ENCODE measurements around the gene ILKAP. TPM values are rescaled to one million over a fixed set of nuclear protein-coding genes. Genes with fewer than 3 reads are reported as not detected.

The ILKAP gene
- total RNA-seq (10 to 100 TPM; 20.4 to 59.4 (median 33.6) TPM), polyA plus RNA-seq (10 to 100 TPM; 37.1 to 55.1 (median 38.5) TPM)
- long read RNA-seq, donor 1, transcript ILKAP-201 (12 exons, 1,490 nt), result major isoform, 5 of 6 reads
- long read RNA-seq, donor 1, partial matches to known transcripts, result 0 of 6 reads
- long read RNA-seq, donor 1, other reads (novel, unspliced or antisense), result 0 of 6 reads
- long read RNA-seq, donor 2, transcript ILKAP-201 (12 exons, 1,490 nt), result major isoform, 7 of 7 reads
- long read RNA-seq, donor 2, partial matches to known transcripts, result 0 of 7 reads
- long read RNA-seq, donor 2, other reads (novel, unspliced or antisense), result 0 of 7 reads
- long read RNA-seq, donor 3, transcript ILKAP-201 (12 exons, 1,490 nt), result major isoform, 5 of 6 reads
- long read RNA-seq, donor 3, partial matches to known transcripts, result 0 of 6 reads
- long read RNA-seq, donor 3, other reads (novel, unspliced or antisense), result 0 of 6 reads
- long read RNA-seq, donor 4, partial matches to known transcripts, result 0 of 2 reads
- long read RNA-seq, donor 4, other reads (novel, unspliced or antisense), result 0 of 2 reads
- long read RNA-seq, donor 5, transcript ILKAP-201 (12 exons, 1,490 nt), result major isoform, 12 of 18 reads
- long read RNA-seq, donor 5, partial matches to known transcripts, result 0 of 18 reads
- long read RNA-seq, donor 5, other reads (novel, unspliced or antisense), result 0 of 18 reads
- long read RNA-seq, donor 6, result 0 reads
- long read RNA-seq, donor 7, transcript ILKAP-201 (12 exons, 1,490 nt), result major isoform, 6 of 13 reads
- long read RNA-seq, donor 7, partial matches to known transcripts, result 5 of 13 reads
- long read RNA-seq, donor 7, other reads (novel, unspliced or antisense), result 0 of 13 reads
- long read RNA-seq, donor 8, partial matches to known transcripts, result 0 of 3 reads
- long read RNA-seq, donor 8, other reads (novel, unspliced or antisense), result 0 of 3 reads
- long read RNA-seq, donor 9, partial matches to known transcripts, result 0 of 2 reads
- long read RNA-seq, donor 9, other reads (novel, unspliced or antisense), result 0 of 2 reads
- long read RNA-seq, donor 10, partial matches to known transcripts, result 0 of 3 reads
- long read RNA-seq, donor 10, other reads (novel, unspliced or antisense), result 0 of 3 reads

- Histone ChIP-seq H3K4me3 (peak within 1 kb of the TSS; percentile 62 to 89 (median 76)), H3K4me1 (peaks cover 19 to 48% (median 37%) of the 10 kb centered on the region in 4 donors), H3K36me3 (no peaks in the 10 kb centered on the region), H3K27ac (peak within 1 kb of the TSS; percentile 81 to 99 (median 94)), H3K27me3 (no peaks in the 10 kb centered on the region), H3K9me3 (no peaks in the 10 kb centered on the region)
- whole genome bisulfite sequencing, 5 donors, result 0% methylated on average over 5 to 126 of the region's 126 CpGs
- TF ChIP-seq POLR2AphosphoS5 (IDR thresholded peaks at IDR 0.05) (peak in 2 of 3 donors; percentile 45 to 88), POLR2A (IDR thresholded peaks at IDR 0.05) (no peak), CTCF (IDR thresholded peaks at IDR 0.05) (no peak), EP300 (IDR thresholded peaks at IDR 0.05) (no peak)
- peak; percentile 93 to 96 for DNase-seq
- intact Hi-C loops (cut with DNase I; ENCODE audit: low total_unique reads), result no loop called here
Measured at GRCh38 chr2:238203094-238203972, at the start of gene ILKAP. Gene ILKAP, minus strand, starts transcription at chr2:238203695. Its CDS starts 142 bp downstream, at chr2:238203553.

GRCh38 chr2:238252766-238253630, 49.5 kb upstream of the ILKAP start:
- no peaks in the 10 kb centered on the region for H3K27me3 ChIP-seq
- intact Hi-C loops (cut with DNase I; ENCODE audit: low total_unique reads), result no loop called here
- 93 to 96% (median 95%) methylated on average over 35 of the region's 35 CpGs for WGBS, 5 donors
- no peak overlapping the region for H3K4me3 ChIP-seq
- no peak overlapping the region for H3K27ac ChIP-seq
- no peaks in the 10 kb centered on the region for H3K9me3 ChIP-seq
- DNase-seq, result no peak
- peaks cover 0 to 10% (median 0%) of the 10 kb centered on the region in 4 donors for H3K4me1 ChIP-seq
- TF ChIP-seq EP300 (IDR thresholded peaks at IDR 0.05) (no peak), POLR2A (IDR thresholded peaks at IDR 0.05) (no peak), CTCF (IDR thresholded peaks at IDR 0.05) (no peak), POLR2AphosphoS5 (IDR thresholded peaks at IDR 0.05) (no peak)
- H3K36me3 ChIP-seq, result peaks cover 71 to 100% (median 98%) of the 10 kb centered on the region in 4 donors

GRCh38 chr2:238251986-238252385, 48.5 kb upstream of the ILKAP start:
- WGBS, 5 donors, result 87 to 94% (median 90%) methylated on average over 8 to 11 of the region's 11 CpGs
- peaks cover 0 to 15% (median 2%) of the 10 kb centered on the region in 4 donors for H3K4me1 ChIP-seq
- no peak overlapping the region for H3K4me3 ChIP-seq
- H3K36me3 ChIP-seq, result peaks cover 62 to 100% (median 98%) of the 10 kb centered on the region in 4 donors
- no peak overlapping the region for H3K27ac ChIP-seq
- no peak for TF ChIP-seq CTCF (IDR thresholded peaks at IDR 0.05)
- TF ChIP-seq POLR2A (IDR thresholded peaks at IDR 0.05), result no peak
- TF ChIP-seq POLR2AphosphoS5 (IDR thresholded peaks at IDR 0.05), result no peak
- no peak for TF ChIP-seq EP300 (IDR thresholded peaks at IDR 0.05)
- no peaks in the 10 kb centered on the region for H3K27me3 ChIP-seq
- intact Hi-C loops (cut with DNase I; ENCODE audit: low total_unique reads), result no loop called here
- no peak for DNase-seq
- no peaks in the 10 kb centered on the region for H3K9me3 ChIP-seq

All from stomach (tissue), 19 donors.